GM20431 (cell line): ENCODE data around the gene PPP1R1B.

Experiments
- in situ Hi-C: fragments of 300-500 bp; cut with MseI, MboI; formaldehyde crosslinking; loops from one replicate; pipeline ENCODE4 v1.15.0; 2020; ENCODE audit warnings: low sequenced_read_pairs; ENCODE audit not compliant: unreplicated experiment

PPP1R1B gene

DNA sequence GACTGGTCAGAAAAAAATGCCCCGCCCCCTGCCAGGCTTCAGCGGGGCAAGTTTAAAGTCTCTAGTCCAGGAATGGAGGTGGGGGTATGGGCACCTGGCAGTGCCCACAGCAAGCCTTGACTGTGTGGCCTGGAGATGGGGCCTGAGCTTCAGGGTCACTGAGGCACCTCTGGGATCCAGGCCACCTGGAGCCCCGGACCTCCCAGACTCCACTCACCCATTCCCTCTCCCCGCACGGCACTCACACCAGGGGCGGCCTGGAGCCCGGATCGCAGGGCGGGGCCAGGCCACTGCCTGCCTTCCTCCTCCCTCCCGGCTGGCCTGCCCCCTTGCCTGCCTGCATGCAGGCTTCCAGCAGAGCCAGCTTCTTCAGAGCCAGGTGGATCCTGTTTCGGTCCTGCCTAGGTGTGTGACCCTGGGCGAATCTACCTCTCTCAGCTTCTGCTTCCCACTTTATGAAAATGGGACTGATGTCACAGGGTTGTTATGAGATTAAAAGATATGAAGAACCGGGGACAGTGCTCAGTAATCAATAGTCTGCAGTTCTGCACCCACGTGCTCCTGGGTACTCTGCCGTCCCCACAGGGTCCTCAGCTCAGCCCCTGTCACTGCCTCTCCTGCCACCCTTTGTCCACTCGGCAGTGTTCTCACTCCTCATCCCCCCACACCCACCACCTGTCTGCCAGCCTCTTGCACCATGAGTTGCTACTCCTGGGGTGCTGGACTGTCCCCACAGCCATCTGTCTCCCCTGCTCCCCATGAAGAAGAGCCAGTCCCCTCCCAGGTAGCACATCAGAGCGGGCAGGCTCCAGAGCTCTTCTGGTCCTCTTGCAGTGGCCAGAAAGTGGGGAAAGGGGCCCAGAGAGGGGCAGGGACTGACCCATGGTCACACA, 37.2 kb downstream of the PPP1R1B start:
- in situ Hi-C loops = no loop called here

- in situ Hi-C loops = no loop called here
These were observed 38.1 kb downstream of the PPP1R1B start, which contains the start of gene TCAP for GRCh38 chr17:39664581-39665561. TSS of gene TCAP (plus strand) at chr17:39665349. CDS start at chr17:39665360, 11 bp downstream.

DNA sequence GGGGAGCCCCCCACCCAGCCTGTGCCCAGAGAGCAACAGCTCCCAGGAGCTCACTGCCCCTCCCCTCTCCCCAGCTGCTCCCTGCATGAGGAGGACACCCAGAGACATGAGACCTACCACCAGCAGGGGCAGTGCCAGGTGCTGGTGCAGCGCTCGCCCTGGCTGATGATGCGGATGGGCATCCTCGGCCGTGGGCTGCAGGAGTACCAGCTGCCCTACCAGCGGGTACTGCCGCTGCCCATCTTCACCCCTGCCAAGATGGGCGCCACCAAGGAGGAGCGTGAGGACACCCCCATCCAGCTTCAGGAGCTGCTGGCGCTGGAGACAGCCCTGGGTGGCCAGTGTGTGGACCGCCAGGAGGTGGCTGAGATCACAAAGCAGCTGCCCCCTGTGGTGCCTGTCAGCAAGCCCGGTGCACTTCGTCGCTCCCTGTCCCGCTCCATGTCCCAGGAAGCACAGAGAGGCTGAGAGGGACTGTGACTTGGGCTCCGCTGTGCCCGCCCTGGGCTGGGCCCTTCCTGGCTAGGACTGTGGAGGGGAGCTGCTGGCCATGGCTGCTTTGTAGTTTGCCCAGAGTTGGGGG, 39.0 kb downstream of the PPP1R1B start:
- in situ Hi-C loops = no loop called here

- in situ Hi-C loops = no loop called here
These were observed 39.5 kb downstream of the PPP1R1B start for GRCh38 chr17:39666231-39666600.

- in situ Hi-C loops = no loop called here
These were observed 40.0 kb downstream of the PPP1R1B start for GRCh38 chr17:39666601-39667261.

- in situ Hi-C loops = no loop called here
These were observed 40.7 kb downstream of the PPP1R1B start for GRCh38 chr17:39667262-39667944.

GRCh38 chr17:39667945-39668924, 41.5 kb downstream of the PPP1R1B start, which contains the start of gene PNMT:
TSS of gene PNMT (plus strand) at chr17:39668453. CDS start at chr17:39668476, 23 bp downstream.
- in situ Hi-C loops = no loop called here

- in situ Hi-C loops = no loop called here
These were observed 43.4 kb downstream of the PPP1R1B start for GRCh38 chr17:39669897-39670735.

- in situ Hi-C loops = no loop called here
These were observed 44.0 kb downstream of the PPP1R1B start for GRCh38 chr17:39670746-39671145.

DNA sequence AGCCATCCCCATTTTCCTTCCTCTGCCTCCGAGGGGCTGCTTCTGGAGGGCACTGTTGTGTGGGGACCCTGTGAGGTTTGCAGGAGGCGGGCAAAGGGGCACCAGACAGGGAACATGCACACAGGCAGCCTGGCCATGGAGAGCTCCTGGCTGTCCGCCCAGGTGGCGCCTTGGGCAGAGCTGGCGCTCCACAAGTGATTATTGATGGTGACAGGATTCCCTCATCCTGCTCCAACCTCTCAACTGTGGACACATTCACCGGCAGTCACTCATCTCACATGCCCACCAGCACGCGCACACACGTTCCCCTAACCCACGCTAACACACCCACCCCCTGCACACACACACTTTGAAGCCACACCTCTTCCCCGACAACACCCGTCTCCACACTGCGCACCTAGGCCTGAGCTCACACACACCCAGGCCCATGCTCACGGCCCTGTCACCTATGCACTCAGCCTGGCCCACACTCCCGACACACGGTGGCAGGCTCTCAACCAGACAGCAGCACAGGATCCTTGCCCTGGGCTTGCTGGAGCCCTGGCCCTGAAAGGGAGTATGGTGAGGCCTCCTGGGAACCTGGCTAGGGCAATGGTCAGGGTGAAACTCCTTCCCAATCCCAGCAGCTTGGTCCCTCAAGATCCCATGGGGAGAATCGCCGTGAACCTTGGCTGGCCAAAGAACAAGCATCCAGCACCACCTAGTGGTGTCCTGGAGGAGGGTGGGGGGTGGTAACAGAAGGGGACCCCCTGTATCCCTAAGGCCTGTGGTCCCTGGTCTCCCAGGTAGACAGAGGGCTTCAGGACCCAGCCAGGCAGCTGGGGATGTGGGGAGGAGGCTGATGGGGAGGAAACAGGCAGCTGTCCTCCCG, 45.1 kb downstream of the PPP1R1B start:
- in situ Hi-C loops = no loop called here

DNA sequence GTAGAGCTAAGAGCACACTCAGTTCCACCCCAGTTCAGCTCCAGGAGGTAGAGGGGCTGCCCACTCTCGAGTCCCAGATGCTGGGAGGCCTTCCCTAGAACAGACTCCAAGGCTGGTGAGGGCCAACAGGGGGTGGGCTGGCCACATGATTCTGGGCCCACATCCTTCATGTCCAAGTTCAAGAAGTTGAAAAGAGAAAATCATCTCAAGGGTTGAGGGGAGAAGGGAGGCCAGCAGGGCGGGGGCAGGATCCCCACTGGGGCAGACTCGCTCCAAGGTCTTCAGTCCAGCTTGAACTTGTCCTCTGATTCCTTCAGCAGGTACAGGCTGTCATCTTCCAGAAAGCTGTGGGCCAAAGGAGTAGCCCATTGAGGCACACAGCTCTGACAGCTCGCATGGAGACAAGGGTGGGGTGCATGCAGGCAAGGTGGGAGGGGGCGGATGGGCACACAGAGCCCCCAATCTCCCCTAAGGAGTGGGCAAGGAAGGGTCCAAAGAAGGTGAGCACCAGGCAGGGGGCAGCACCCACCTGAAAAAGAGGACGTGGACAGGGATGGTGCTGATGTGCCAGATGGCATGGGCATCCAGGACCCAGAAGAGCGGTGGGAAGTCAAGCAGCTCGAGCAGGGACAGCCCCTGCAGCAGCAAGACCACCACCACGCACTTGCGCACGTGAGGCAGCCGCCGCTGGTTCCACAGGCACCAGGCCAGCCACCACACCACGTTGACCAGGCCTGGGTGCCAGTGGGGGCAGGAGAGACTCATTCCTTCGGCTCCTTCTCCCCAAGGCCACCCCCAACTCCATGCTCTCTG, 46.0 kb downstream of the PPP1R1B start:
- in situ Hi-C loops = no loop called here

- in situ Hi-C loops = no loop called here
These were observed 46.8 kb downstream of the PPP1R1B start for GRCh38 chr17:39673335-39674081.

DNA sequence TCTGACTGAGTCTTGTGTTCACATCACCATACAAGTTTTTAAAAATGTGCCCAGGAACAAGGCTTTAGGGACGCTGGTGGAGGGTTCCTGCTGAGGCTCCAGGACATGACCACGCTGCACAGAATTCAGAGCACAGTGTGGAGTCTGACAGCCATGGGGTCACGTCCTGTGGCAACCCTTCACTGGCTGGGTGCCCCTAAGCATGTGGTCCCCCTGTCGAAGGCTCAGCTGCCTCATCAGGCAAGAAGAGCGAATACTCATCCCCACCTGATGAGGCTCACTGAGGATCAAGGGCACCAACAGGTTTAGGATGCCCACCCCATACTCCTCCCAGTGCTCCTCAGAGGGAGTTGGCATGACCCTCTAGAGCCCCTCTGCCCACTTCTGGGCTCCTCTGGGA, 47.4 kb downstream of the PPP1R1B start:
- in situ Hi-C loops = no loop called here

DNA sequence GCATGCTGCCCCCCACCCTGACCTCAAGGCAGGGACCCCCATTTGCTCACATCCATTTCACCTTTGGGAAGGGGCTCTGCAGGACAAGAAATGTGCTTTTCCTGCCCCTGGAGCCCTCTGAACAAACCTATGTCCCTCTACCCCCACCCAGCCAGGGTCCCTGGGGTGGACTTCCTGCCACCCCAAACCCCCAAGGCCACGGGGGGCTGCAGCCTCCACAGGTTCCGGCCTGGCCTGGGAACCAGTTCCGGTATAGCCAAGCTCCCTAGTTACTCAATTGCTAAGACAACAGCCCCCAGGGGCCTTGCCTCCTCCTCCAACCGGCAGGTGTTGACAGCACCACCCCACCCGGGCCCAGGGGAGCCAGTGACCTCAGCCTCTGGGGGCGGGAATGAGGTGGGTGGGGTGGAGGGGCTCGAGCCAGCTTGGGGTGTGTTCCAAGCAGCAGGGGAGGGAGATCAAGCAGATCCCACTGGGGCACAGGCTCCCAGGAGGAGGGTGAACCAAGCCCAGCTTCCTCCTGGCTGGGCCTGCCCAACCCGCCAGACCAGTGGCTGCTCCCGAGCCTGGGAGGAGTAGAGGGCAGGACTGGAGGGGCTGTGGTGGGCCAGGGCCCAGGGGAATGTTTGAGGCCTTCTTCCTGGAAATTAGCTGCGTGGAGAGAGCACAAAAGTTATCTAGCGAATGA, 48.1 kb downstream of the PPP1R1B start:
- in situ Hi-C loops = no loop called here
